ENCODE data around the gene SEMA6B. TPM values are rescaled to one million over a fixed set of nuclear protein-coding genes. Genes with fewer than 3 reads are reported as not detected.
"Not testable (repeated sequence)": the region's sequence is repeated elsewhere in the genome, so short reads cannot be mapped to it uniquely, and the experiment has no call there.

SEMA6B gene
- total RNA-seq, 2 experiments from 2014 or later: not detected

DNA sequence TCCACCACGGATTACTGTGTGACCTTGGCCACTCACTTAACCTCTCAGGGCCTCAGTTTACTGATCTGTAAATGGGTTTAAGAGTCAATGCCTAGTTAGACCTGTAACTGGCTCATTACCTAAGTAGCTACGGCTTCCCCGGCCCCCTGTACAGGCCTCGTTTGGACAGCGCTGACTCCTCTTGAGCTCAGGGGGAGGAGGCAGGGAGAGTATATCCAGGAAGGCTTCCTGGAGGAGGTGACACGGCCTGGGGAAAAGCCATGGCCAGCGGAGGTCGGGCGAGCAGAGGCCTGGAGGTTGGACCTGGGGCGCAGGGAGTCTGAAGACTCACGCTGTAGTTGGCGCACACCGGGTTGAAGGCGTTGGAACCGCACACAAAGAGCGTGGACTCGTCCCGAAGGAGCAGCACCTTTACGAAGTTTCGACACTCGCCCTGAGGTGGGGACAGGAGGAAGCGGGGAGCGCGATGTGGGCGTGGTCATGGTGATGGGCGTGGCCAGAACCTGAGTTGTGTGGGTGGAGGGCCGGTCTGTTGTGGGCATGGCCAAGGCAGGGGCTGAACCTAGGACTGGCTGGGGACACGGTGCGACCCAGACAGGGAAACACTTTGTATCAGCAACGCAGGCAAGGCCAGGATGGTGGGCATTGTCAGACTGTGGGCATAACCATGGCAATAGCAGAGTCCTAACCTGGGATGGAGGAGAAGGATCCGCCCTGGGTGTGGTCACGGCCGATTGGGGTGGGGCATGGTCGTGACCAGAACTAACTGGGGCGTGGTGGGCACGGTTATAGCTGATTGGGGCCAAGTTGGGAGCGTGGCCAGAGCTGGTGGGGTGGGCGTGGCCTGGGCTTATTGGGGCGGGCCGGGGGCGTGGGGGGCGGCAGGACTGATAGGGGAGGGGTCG lies 3.6 kb downstream of the SEMA6B start:
- ChIA-PET POLR2A (no interaction called here), CTCF (no interaction called here)

- ChIA-PET CTCF (interaction anchor here (0.9 kb wide), 2 partner anchors 30 to 82 kb away, joined by 3 to 4 read pairs; no protein-coding TSS in a partner anchor), POLR2A (no interaction called here)
These were observed 4.8 kb downstream of the SEMA6B start for GRCh38 chr19:4554717-4555116.

DNA sequence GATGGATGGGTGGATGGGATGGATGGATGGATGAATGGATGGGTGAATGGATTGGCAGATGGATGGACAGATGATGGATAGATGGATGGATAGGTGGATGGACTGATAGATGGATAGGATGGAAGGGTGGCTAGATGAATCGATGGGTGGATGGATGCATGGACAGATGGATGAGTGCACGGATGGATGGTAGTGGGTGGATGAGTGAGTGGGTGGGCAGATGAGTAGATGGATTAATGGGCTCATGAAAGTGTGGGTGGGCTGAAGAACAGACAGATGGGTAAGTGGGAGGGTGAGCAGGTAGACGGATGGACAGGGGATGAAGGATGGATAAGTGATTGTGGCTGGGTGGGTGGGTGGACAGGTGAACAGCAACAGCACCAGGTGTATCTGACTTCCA lies 5.7 kb downstream of the SEMA6B start:
- CTCF ChIA-PET: no interaction called here
- POLR2A ChIA-PET: no interaction called here

DNA sequence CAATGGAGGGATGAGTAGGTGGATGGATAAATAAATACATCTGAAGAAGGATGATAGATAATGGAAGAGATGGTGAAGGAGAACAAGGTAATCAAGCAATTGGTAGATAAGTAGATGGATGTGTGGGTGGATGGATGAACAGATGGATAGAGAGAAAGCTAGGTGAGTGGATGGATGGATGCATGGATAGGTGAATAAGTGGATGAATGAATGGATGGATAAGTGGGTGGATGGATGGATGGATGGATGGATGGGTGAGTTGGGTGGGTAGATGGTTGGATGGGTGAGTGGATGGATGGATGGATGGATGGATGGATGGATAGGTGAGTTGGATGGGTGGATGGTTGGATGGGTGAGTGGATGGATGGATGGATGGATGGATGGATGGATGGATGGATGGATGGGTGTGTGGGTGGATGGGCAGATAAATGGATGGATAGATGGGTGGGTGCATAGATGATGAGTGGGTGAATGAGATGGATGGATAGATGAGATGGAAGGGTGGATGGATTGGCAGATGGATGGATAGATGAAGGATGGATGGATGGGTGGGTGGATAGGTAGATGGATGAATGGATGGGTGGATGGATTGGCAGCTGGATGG lies 6.3 kb downstream of the SEMA6B start:
- ChIA-PET CTCF (no interaction called here), POLR2A (no interaction called here)

GRCh38 chr19:4552525-4552819 lies 7.0 kb downstream of the SEMA6B start:
- CTCF ChIA-PET: no interaction called here
- POLR2A ChIA-PET: no interaction called here

- ChIA-PET CTCF (no interaction called here), POLR2A (no interaction called here)
These were observed 8.9 kb downstream of the SEMA6B start for GRCh38 chr19:4550479-4551050.

DNA sequence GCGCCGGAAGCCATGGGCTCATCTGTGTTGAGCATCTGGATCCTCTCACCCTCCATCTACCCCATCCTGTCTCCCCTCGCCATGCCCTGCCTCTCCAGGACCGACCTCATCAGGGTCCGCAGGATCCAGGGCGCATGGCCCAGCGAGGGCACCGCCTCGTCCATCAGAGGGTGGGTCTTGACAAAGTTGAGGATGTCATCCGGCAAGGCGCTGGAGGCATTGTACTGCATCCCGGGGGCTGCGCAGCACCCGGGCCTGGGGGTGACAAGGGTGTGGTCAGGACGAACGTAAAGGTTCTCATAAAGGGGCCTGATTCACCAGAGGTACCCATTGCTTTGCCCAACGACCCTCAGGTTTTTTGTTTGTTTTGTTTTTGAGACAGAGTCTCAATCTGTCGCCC lies 9.5 kb downstream of the SEMA6B start:
- ChIA-PET CTCF (no interaction called here), POLR2A (no interaction called here)

GRCh38 chr19:4548238-4548584 lies 11.3 kb downstream of the SEMA6B start:
- ChIA-PET CTCF (no interaction called here), POLR2A (interaction anchor here (0.6 kb wide), 1 partner anchor 92 kb away, joined by 6 read pairs; no protein-coding TSS in a partner anchor)

GRCh38 chr19:4547303-4548237 lies 11.9 kb downstream of the SEMA6B start:
- CTCF ChIA-PET: interaction anchor here (0.6 to 0.9 kb wide), 3 partner anchors 21 to 348 kb away, joined by 3 read pairs; no protein-coding TSS in a partner anchor
- POLR2A ChIA-PET: interaction anchor here (0.6 kb wide), 1 partner anchor 92 kb away, joined by 6 read pairs; no protein-coding TSS in a partner anchor

DNA sequence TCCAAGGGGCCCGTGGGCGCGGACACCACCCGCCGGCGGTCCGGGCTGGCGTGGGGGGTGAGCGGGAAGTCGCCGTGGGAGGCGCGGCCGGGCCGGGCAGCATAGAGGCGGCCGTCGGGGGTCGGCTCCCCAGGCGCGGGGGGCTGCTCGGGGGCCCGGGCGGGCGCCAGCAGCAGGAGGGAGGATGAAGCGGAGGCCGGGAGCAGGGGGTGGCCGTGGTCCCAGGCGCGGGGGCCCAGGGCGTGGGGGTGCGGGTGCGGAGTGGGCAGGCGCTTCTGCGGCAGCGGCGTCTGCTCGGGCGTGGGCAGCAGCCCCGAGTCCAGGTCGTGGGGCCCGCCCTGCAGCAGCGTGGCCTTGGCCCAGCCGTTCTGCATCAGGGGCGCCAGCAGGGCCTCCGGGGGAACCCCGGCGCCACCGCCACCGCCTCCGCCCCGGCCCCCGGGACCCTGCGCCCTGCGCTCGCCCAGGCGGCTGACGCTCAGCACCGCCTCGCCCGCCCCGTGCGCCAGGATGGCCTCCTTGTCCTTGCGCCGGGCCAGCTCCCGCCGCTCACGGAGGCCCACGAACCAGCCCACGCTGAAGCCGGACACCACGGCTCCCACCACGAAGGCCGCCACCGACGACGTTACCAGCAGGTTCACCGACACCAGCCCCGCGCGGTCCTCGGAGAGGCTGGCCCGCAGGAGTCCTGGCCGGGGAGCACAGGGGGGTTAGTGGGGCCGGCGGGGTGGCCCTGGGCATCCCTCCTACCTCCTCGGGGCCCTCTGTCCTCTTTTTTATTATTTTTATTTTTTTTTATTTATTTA lies 15.4 kb downstream of the SEMA6B start:
- POLR2A ChIA-PET: no interaction called here
- CTCF ChIA-PET: no interaction called here

DNA sequence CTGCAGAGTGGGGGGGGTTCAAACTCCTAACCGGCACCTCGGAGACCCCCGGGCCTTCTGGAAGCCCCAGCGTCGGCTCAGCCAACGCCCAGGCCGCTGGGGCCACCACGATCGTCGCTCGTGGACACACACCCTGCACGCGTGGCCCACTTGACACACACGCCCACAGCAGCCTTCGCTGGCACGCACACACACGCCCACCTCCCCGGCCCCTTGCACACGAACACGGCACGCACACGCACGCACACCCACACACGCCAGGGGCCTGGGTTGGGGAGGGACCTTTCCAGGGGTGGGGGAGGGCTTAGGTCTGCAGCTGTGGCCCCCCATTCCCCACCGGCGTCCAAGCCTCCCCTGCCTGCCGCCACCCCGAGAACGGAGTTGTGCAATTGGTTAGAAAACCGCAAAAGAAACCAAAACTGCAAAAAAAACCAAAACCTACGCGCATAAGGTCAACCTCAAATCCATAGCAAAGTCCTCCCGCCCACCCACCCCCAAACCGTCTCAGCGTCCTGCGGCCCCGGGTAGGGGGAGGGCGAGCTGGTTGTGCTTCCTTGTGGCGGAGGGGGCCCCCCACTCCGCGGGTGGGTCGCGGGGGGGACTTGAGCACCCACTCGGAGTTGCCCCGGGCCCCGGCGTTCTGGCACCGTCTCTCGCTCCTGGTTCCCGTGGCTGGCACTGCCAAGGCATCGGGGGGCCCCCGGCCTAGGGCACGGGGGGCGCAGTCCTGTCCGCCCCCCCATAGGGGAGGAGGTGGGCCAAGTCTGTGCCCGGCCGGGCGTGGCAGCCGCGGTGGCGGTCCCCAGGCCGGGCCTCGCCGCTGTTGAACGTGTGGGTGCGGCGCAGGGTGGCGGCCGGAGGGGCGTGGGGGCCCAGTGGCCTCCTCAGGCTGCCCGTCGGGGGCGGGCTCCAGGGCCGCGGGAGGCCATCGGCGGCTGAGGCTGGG lies 16.3 kb downstream of the SEMA6B start:
- ChIA-PET POLR2A (no interaction called here), CTCF (no interaction called here)

DNA sequence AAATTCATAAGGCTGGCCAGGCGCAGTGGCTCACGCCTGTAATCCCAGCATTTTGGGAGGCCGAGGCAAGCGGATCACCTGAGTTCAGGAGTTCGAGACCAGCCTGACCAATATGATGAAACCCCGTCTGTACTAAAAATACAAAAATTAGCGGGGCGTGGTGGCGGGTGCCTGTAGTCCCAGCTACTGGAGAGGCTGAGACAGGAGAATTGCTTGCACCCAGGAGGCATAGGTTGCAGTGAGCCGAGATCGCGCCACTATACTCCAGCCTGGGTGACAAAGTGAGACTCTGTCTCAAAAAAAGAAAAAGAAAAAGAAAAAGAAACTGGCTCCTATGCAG lies 17.7 kb downstream of the SEMA6B start:
- POLR2A ChIA-PET, CTCF ChIA-PET: not testable (repeated sequence)

DNA sequence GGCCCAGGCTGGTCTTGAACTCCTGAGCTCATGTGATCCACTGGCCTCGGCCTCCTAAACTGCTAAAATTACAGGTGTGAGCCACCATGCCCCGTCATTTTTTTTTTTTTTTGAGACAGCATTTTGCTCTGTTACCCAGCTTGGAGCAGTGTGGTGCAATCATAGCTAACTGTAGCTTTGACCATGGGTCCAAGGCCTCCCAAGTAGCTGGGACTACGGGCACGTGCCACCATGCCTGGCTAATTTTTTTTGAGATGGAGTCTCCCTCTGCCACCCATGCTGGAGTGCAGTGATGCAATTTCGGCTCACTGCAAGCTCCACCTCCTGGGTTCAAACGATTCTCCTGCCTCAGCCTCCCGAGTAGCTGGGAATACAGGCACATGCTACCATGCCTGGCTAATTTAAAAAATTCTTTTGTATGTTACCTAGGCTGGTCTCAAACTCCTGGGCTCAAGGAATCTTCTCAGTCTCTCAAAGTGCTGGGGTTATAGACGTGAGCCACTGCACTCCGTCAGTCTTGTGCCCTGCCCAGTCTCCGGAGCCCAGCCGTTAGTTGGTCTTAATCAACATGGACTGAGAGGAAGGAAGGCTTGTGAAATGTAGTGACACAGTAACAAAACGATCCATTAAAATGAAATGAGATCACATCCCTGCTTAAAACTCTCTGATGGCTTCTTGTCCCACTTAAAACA lies 18.2 kb downstream of the SEMA6B start:
- ChIA-PET POLR2A (interaction anchor here (0.6 kb wide), 1 partner anchor 172 kb away, joined by 3 read pairs; no protein-coding TSS in a partner anchor), CTCF (interaction anchor here (1.4 kb wide), 1 partner anchor 95 kb away, joined by 3 read pairs; no protein-coding TSS in a partner anchor)

DNA sequence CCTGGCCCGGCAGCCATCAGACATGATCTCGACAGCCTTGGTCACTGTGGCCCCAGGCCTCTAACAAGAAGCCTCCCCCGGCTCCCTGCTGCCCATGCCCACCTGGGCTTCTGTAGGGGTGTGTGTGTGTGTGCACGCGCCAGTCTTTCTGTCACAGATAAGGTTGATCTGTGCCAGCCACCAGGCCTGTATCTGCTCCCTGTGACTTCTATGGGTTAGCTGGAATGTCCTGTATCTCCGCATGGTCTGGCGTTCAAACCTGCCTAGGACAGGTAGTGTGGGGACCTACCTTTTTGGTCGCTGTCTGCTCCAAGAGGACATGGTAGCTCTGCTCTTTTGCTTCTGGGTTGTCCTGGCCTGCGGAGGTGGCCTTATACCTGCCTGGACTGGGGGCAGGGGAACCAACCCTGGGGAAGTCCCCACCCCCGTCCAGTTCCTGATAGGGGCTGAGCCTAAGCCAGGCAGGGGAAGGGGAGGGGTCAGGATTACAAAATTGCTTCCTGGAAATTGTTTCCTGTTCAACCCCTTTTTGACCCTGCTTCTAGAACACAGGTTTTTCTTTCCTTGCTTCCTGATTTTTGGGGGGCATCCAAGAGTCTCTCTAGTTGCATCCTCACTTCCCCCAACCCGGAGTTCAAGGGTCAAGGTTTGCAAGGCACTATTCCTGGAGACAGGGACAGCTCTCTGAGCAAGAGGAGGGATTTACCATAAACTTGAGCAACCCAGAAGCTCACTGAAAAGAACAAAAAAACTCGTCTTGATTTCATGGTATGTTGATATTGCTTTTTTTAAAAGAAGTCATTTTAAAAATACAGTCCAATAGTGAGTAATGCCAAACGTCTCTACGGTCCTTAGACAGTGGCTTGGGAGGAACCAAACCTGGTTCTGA lies 19.5 kb downstream of the SEMA6B start, which contains the start of gene LRG1:
Gene LRG1 (minus strand): TSS at position 344 of the 889 bp plus-strand sequence. CDS start 23 bp downstream, at position 321.
- CTCF ChIA-PET: interaction anchor here (0.5 to 1.4 kb wide), 2 partner anchors 96 to 523 kb away, joined by 3 read pairs; no protein-coding TSS in a partner anchor
- POLR2A ChIA-PET: interaction anchor here (0.6 kb wide), 1 partner anchor 400 kb away, joined by 3 read pairs; no protein-coding TSS in a partner anchor

DNA sequence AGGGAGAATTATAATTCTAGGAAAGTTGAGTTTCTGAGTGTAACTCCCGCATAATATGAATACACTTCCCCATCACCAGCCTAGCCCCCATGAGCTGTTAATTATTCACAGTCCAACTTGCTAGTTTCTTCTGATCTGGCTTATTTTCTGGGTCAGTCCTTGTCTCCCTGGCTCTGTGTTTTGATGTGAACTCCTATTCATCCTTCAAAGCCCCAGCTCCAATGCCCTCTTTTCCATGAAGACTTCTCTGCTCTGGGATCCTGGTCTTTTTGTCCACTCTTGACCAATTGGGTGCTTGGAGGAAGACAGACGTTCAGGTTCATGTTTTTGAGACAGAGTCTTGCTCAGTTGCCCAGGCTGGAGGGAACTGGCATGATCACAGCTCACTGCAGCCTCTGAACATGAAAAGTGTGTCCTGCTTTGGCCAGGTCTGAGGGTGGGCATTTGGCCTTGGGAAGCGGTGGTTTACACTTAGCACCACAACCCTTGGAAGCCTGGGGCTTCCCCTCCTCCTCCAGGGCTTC lies 20.3 kb downstream of the SEMA6B start:
- POLR2A ChIA-PET: no interaction called here

DNA sequence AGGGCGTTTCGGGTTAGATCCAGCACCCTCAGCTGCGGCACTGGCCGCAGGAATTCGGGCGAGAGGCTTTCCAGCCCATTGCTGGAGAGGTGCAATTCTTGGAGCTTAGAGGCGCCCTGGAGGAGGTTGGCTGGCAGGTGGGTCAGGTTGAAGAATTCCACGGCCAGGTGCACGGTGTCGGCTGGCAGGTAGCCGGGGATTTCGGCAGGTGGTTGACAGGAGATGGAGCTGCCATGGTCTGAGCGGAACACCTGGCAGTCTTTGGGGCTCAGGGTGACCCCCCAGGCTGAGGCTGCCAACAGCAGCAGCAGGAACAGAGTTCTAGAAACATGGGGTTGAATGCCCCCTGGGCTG lies 20.9 kb downstream of the SEMA6B start:
- POLR2A ChIA-PET: no interaction called here
- CTCF ChIA-PET: interaction anchor here (0.5 to 0.6 kb wide), 2 partner anchors 11 to 482 kb away, joined by 3 to 4 read pairs; no protein-coding TSS in a partner anchor

More for the DNA sequence above, 20.3 kb downstream of the SEMA6B start:
- CTCF ChIA-PET: interaction anchor here (0.5 to 0.6 kb wide), 2 partner anchors 10 to 481 kb away, joined by 3 to 4 read pairs; no protein-coding TSS in a partner anchor

All from activated CD8-positive, alpha-beta memory T cell treated with anti-CD3 and anti-CD28 coated beads for 36 hours (primary cell).